CD4-positive, alpha-beta T cell treated with Interleukin-10 for 1 hour (primary cell): Measurements from ENCODE around the gene S100A16.
"Not testable (repeated sequence)": the region's sequence is repeated elsewhere in the genome, so short reads cannot be mapped to it uniquely, and the experiment has no call there.

ENCODE experiments used
- DNase-seq: peaks from one replicate; pipeline ENCODE4 v3.0.0-alpha.2; 2020

S100A16 gene

DNA sequence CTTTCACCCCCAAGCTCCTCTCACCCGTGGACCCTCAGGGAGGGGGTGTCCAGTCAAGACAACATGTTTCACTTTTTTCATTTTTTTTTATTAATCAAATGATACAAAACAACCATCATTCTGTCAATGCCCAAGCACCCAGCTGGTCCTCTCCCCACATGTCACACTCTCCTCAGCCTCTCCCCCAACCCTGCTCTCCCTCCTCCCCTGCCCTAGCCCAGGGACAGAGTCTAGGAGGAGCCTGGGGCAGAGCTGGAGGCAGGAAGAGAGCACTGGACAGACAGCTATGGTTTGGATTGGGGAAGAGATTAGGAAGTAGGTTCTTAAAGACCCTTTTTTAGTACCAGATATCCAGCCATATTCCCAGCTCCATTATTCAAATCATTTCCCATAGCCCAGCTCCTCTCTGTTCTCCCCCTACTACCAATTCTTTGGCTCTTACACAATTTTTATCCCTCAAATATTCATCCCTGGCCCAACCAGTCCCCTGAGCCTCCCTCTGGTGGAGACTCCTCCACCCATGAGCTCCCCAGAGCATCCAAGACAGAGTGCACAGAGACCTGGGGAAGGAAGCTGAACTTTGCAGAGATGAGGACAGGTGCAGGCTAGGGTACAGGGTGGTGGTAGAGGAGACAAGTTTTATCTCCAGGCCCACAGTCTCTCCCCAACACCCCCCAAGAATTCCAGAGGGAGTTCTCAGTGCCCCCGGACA is 1.4 kb upstream of the S100A16 start:
- no peak for DNase-seq

DNA sequence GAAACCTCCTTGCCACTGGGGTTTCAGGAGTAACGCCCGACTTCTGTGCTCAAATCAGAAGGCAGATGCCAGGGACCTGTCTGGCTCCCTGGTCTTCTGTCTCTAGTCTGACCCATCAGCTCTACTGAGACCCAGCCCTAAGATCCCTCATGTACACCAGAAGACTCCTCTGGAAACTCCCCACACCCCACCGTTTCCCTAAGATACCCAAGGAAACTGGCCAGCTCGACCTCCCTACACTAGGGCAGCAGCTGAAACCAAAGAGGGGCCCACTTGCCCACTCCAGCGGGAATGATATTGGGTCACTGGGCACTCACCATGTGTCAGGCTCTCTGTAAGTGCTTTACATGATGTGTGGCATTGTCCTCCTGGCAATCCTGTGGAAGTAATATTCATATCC is 469 bp upstream of the S100A16 start:
- DNase-seq: no peak

DNA sequence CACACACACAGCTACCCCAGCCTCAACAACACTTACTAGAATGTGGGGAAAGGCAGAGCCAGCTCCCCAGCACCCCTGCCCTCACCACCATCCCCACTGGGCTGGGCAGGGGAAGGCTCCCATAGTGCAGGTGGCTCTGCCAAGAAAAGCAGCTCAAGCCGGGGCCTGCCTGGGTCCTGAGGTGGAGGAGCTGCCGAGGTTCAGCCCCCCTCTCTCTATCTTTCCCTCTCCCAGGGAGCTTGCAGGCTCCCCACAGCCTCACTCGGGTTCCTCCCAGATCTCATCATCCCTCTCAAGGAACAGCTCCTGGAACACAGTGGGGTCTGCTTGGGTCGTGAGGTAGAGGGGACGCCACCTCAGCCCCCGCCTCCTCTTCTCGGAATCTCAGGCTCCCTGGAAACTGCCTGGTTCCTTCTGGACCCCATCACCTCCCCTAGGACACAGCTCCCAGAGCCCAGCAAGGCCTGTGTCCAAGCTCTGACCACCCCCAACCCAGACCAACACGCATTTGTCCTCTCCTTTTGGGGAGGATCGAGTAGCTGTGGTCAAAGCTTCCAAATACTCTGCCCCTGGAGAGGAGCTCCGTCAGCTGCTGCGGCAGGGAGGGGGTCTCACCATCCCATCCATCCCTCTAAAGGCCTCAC is 704 bp downstream of the S100A16 start:
- DNase-seq: no peak

DNA sequence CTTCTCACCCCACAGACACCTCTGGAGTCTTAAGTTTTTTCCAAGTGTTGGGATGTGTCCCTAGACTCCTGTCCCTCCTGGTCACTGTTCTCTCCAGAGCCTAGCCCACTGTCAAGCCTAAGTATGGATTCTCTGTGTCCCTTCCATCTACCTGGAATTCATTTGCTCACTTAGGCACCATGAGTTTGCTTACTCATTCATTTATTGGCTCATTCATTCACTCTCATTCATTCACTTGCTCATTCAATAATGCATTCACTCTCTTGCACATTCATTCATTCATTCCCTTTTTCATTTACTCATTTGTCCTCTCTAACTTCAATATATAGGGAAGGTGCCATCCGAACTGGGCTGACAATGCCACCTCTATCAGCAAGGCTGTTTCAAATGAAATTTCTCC is 1.6 kb downstream of the S100A16 start:
- no peak for DNase-seq

DNA sequence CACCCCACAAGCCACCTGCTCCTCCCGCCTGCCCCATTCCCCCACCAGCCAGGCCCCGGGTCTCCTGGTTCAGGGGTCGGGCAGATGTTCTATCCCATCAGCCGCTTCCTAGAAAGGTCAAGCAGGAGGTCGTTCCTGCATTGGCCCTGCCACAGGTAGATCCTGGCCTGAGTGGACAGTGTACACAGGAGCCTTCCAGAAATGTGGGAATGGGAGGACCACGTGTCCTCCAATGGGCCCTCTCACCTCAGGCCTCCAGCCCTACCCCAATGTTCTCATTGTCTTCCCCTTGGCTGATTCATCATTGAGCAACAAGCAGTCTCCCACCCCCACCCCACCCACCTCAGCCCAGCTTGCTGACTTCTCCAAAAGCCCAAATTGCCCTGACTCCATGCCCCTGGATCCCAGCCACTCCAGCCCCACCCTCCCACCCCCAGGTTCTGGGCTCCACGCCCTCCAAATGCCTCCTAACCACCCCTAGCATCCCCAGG is 2.1 kb downstream of the S100A16 start:
- DNase-seq: no peak

DNA sequence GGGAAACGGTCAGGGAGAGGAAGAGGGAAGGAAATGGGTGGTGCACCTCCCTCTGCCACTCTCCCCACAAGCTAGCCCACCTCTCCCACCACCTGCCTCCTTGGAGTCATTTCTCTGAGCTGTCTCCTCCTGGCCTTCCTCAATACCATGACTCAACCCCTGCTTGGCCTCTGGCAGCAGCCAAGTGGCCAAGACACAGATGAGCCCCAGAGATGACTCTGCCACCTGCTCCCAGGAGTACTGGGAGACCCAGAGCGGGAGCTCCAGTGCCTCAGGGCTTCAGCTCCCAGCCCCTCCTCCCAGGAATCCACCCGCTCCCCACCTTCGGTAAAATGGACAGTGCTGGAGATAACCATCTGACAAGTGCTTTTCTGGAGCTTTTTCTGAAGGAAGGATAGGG is 2.6 kb downstream of the S100A16 start:
- DNase-seq: no peak

DNA sequence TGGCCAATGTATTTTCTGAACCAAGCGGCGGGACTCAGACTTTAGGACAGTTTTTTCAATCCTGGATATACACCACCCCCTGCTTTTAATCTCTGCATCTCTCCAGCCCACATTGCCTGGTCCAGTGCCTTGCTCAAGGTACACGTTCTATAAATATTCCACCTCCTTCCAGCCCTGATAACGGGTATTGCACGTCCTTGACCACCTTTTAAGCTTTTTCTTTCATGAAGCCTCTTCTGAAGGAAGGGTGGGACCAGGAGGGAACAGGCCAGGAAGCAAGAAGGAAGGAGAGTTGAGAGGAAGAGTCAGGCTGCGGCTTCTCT is 3.4 kb downstream of the S100A16 start:
- no peak for DNase-seq

DNA sequence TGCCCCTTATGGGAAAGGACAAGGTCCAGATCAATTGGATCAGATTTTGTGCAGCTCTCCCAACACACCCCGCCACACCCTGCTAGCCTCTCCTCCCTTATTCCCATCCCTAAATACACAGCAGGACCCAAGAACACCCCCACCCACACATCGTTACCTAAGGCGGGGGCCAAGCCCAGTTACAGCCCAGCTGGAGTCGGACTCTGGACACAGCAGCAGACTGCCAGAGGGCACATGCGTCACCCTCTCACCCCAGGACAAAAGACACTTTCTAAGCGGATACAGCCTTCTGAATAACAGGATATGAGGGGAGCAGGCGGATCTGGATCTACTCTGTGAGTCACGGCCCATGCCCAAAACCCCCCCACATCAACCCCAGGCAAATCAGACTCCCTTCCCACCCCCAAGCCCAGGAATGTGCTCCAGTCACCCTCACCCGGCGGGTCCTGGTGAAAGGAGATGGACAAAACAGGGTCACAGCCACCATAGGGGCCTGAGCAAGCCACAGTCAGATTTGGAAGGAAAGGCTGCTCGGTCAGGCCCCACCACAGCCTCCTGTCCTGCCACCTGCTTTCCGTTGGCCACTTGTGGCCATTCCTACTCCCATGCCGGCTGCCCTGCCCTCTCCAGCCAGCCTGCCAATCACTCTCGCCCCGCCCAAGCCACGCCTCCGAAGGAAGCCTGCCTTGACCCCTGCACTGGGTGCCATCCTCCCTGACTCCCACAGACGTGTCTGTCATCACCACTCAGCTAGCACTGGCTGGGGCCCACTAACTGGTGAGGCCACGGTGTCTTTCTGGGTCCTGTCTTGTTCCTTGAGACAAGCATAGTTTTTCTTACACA is 4.0 kb downstream of the S100A16 start:
- no peak for DNase-seq

DNA sequence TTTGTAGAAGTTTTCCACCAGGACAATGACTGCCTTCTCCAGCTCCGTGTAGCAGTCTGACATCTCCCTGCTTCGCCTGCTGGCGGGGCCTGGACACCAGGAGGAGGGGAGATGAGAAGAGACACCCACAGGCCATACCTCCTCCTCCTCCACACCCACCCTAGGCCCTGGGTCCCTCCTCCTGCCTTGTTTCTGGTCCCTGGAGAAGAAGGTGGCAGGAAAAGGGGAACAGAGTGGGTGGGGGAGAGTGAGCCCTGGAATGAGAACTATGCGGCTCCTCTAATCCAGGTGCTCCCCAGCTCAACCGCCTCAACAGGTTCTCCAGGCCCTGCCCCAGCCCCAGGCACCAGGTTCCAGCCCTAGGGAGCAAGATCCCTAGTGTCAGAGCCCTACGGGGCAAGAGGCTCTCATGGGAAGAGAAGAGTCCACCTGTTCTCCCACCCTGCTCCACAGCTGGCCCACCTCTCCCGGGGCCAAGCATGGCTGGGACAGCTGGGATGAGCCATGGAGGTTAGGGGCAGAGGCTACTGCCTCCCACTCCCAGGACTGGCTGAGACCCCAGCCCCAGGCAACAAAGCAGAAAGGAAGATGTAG is 4.8 kb downstream of the S100A16 start:
- DNase-seq: no peak

DNA sequence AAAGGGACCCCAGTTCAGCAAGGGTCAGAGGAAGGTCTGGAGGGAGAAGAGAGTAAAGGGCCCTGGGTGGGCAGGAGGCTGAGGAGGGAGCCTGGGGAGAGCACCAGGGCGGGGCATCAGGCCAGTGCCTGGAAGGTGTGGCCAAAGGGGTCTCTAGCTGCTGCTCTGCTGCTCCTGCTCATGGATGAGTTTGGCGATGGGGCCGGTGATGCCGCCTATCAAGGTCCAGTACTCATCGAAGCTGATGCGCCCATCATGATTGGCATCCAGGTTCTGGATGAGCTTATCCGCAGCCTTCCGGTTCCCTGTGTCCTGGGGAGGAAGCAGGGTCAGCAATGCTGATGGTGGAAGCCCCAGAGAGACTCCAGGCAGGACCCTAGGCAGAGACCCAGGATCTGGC is 5.6 kb downstream of the S100A16 start:
- DNase-seq: no peak

DNA sequence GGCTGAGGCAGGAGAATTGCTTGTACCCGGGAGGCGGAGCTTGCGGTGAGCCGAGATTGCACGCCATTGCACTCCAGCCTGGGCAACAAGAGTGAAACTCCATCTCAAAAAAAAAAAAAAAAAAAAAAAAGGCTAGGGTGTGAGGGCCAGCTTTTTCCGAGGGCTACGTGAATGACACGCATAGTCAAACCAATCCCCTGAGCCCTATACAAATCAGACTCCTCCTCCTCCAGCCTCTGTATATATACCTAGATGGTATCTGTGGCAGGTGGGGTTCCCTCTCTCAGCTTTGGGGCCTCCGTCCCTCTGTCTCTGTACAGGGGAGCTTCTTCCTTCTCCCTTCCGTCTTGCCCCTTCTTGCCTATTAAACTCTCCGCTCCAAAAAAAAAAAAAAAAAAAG is 6.7 kb downstream of the S100A16 start:
- no peak for DNase-seq

DNA sequence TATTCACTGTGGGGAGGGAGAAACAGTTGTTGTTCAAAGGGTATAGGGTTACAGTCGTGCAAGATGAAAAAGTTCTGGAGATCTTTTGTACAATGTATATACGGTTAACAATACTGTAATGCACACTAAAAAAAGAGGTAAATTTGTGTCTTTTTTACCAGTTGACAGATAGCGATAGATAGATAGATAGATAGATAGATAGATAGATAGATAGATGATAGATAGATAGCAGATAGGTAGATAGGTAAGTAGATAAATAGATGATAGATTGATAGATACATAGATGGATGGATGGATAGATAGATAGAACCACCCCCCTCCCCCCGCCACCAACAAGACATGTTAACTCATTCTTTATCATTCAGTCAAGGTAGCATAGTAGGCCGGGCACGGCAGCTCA is 10.2 kb downstream of the S100A16 start:
- no peak for DNase-seq

DNA sequence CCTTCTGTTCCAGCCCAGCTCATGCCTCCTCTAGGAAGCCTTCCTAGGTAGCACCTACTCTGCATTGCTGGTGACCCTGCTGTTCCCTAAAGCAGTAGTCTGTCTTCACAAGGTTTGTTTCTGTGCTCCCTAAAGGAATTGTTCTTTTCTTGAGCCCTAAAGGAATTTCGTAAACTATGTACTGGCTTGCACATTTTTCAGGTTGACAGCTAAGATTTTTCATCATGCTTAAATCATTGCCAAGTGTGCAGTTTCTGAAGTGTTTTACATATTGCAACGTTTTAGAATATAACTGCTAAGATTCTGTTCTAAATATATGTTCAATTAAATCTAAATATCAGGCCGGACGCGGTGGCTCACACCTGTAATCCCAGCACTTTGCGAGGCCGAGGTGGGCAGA is 13.1 kb downstream of the S100A16 start:
- no peak for DNase-seq

DNA sequence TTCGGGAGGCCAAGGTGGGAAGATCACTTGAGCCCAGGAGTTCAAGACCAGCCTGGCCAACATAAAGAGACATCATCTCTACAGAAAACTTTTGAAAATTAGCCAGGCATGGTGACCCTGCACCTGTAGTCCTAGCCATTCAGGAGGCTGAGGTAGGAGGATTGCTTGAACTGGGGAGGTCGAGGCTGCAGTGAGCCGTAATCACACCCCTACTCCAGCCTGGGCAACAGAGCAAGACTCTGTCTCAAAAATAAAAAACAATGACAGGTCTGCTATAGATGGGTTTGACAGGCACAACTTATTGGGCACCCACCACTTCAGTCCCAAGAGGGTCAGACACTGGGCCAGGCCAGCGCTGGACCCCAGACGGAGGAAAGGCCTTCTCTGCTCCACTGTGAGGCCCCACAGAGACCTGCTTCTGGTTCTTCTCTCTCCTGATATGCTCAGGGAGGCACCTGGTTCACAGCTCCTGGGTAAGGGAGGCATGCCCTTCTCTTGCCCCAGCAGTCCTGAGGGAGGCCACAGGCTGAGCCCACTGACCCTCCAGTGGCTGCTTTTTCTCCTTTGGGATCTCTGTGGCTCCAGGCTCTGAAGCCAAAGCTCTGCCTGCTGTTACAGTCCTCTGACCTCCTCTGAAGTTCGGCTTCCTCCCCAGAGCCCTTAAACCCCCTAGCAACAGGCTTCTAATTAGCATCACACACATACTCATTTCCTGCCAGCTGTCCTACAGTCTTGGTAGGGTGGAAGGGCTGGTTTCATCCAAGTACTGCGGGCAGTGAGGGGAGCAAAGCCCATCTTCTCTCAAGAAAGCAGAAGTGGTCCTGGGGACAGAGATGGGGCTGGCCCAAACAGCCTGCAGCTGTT is 14.4 kb downstream of the S100A16 start:
- peak; percentile 12 for DNase-seq

DNA sequence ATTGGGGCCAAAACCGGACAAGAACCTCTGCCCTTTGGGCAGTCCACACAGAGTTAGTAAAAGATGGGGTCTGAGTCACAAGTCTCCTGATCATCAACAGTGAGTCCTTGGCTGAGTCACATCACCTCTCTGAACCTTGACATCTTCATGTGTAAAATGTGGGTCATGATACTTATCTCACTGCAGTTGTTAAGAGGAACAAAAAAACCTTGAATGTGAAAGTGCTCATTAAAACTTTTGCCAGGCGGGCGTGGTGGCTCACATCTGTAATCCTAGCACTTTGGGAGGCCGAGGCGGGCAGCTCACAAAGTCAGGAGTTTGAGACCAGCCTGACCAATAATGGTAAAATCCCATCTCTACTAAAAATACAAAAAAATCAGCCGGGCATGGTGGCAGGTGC is 15.7 kb downstream of the S100A16 start:
- no peak for DNase-seq

DNA sequence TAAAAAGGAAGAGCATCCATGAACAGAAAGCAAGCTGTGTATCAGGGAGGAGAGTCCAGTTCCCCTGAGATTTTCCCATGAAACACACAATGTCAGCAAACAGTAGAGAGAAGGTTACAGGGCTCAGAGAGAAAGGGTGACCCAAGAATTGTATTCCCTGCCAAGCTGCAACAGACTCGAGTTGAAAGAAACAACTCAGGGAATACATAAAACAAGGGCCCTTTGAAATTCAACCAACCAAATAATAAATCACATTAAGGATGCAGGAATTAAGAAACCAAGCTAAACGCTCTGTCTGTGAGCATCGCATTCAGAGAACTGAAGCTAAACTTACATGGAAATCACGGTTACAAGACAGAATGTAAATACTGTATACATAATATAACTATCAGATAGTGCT is 20.2 kb downstream of the S100A16 start:
- no peak for DNase-seq

DNA sequence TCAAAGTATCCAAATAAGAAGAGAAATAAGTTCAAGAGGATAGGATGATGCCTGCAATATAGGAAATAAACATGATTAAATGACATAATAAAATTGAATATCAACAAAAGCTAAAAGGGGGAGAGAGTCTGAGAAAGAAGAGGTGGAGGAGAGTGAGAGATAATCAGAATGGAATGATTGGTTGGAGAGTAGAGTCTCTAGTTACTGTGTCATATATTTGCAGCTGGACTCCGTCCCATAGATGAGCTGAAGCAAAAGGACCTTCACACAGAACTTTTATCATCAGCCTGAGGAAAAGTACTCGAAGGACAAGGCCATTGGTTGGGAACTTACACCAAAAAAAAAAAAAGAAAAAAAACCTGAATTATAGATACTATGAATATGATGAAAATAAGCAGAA is 24.5 kb downstream of the S100A16 start:
- DNase-seq: no peak

DNA sequence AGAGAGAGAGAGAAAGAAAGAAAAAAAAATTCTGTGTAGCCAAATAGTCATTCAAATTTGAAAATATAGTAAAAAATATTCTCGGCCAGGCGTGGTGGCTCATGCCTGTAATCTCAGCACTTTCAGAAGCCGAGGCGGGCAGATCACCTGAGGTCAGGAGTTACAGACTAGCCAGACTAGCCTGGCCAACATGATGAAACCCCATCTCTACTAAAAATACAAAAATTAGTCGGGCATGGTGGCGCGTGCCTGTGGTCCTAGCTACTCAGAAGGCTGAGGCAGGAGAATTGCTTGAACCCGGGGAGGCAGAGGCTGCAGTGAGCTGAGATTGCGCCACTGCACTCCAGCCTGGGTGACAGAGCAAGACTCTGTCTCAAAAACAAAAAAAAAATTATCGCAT is 24.9 kb downstream of the S100A16 start:
- DNase-seq: not testable (repeated sequence)

DNA sequence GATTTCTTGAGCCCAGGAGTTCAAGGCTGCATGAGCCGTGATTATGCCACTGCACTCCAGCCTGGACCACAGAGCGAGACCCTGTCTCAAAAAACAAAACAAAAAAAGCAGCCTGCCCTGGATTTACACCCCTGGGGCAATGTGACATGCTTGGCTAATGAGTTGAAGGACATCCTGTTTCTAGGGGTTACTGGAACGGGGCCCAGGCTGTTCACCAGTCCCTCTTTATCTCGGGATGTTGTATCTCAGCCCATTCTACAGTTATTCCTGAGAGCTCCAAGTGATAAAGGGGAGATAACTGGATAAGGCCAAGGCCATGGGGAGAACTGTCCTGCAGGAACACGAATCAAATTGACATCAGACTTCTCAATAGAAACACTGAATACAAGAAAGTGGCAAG is 25.6 kb downstream of the S100A16 start:
- no peak for DNase-seq

DNA sequence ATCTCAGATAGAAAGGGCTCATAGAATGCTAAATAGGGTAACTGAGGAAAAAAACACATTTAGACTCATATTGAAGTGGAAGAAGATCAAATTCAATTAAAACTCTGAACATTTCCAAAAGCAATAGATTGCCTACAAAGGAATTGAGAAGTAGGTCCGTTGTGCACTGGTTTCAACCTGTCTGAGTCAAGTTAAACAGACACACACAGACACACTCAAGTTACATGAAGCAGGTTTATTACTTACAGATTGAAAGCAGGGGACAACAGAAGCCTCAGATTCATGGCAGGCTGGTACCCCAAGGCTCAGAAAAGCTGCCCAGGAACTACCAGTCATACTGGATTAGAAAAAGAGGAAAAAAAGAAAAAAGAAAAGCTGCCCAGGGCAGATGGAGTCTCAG is 26.6 kb downstream of the S100A16 start:
- DNase-seq: no peak

DNA sequence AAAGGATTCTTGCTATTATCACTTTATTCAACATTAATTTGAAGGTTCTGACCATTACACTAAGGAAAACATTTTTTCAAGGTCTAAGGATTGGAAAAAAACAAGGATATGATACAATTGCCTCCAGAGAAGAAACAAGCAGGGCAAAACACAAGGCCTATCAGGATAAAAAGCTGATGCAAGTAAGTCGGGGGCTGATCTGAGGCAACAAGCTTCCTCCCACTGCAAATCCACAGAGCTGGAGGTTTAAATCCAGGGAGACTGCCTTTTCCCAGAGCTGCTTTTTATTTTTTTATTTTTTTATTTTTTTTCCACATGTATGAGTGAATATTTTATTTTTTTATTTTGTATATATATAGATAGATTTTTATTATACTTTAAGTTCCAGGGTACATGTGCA is 27.9 kb downstream of the S100A16 start:
- DNase-seq: no peak

DNA sequence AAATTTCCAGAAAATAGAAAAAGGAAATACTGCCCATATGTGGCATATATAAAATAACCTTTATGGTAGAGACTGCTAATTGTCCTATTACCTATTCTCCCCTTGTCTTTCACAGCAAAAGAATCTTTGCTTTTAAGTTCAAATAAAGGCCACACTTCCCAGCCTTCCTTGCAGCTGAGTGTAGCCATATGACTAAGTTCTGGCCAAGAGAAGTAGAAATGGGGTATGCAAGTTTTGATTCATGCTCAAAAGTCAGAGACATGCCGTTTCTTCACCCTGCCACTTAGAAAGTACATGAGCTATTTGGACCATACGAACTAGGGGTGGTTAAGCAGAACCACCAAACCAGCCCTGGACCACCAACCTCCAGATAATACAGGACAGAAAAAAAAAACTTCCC is 29.0 kb downstream of the S100A16 start:
- no peak for DNase-seq

DNA sequence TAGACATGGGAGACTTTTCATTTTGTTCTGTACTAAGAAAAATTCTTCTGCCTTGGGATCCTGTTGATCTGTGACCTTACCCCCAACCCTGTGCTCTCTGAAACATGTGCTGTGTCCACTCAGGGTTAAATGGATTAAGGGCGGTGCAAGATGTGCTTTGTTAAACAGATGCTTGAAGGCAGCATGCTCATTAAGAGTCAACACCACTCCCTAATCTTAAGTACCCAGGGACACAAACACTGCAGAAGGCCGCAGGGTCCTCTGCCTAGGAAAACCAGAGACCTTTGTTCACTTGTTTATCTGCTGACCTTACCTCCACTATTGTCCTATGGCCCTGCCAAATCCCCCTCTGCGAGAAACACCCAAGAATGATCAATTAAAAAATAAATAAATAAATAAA is 29.4 kb downstream of the S100A16 start:
- DNase-seq: not testable (repeated sequence)
